WTC11 (cell line): ENCODE data around the gene KCNE2. TPM values are rescaled to one million over a fixed set of nuclear protein-coding genes. Genes with fewer than 3 reads are reported as not detected.

Source experiments
- ATAC-seq: fragments of 200-7000 bp; cut with Tn5 transposase; 2 replicates; pipeline ENCODE4 v1.10.0; 2021; ENCODE audit warnings: mild to moderate bottlenecking, moderate library complexity
- CTCF ChIA-PET: fragments of 300-600 bp; sonication (Branson Sonifier 250); formaldehyde crosslinking; loops from one replicate; lab custom pipeline; 2021; ENCODE audit warnings: antibody characterized with exemption; lab: Charles Lee
- POLR2A ChIA-PET: fragments of 350-600 bp; sonication (Branson Sonifier 250); formaldehyde crosslinking; loops from one replicate; lab custom pipeline; 2021; ENCODE audit warnings: antibody characterized with exemption; lab: Charles Lee
- DNase-seq: peaks from one replicate; pipeline ENCODE4 v3.0.0; 2021; ENCODE audit warnings: low spot score
- H3K27ac Mint-ChIP-seq: 2 replicates; pipeline ENCODE4 v1.8.0; 2021; ENCODE audit warnings: mixed read lengths
- H3K27me3 Mint-ChIP-seq: 2 replicates; pipeline ENCODE4 v1.8.0; 2021; ENCODE audit warnings: low read depth, mild to moderate bottlenecking, moderate library complexity, mixed read lengths
- H3K36me3 Mint-ChIP-seq: 2 replicates; pipeline ENCODE4 v1.8.0; 2021; ENCODE audit warnings: mixed read lengths
- H3K4me1 Mint-ChIP-seq: 2 replicates; pipeline ENCODE4 v1.8.0; 2022; ENCODE audit warnings: mixed read lengths
- H3K4me3 Mint-ChIP-seq: 2 replicates; pipeline ENCODE4 v1.8.0; 2021; ENCODE audit warnings: mild to moderate bottlenecking, moderate library complexity, mixed read lengths
- H3K9me3 Mint-ChIP-seq: 2 replicates; pipeline ENCODE4 v1.8.0; 2021; ENCODE audit warnings: mixed read lengths
- CDX4 ChIP-seq: fragments of 250-450 bp; sonication (Bioruptor Pico); IDR thresholded peaks from 2 replicates; pipeline ENCODE4 v1.9.0; 2021; ENCODE audit warnings: moderate library complexity, mild to moderate bottlenecking, inconsistent platforms, borderline replicate concordance
- E2F1 ChIP-seq: sonication (generic); formaldehyde crosslinking; IDR thresholded peaks from 2 replicates; pipeline ENCODE4 v1.8.0; 2022; ENCODE audit warnings: mild to moderate bottlenecking, missing genetic modification reagents
- HMGXB4 ChIP-seq: sonication (generic); formaldehyde crosslinking; IDR thresholded peaks from 2 replicates; pipeline ENCODE4 v1.8.1; 2023; ENCODE audit warnings: mild to moderate bottlenecking, moderate library complexity, missing genetic modification reagents
- RELA ChIP-seq: sonication (generic); formaldehyde crosslinking; IDR thresholded peaks from 2 replicates; pipeline ENCODE4 v1.8.1; 2022; ENCODE audit warnings: missing genetic modification reagents, mild to moderate bottlenecking, borderline replicate concordance
- SMAD3 ChIP-seq: sonication (generic); formaldehyde crosslinking; IDR thresholded peaks from 2 replicates; pipeline ENCODE4 v1.8.0; 2022; ENCODE audit warnings: missing genetic modification reagents, mild to moderate bottlenecking, borderline replicate concordance
- SP1 ChIP-seq: sonication (generic); formaldehyde crosslinking; conservative IDR thresholded peaks from 2 replicates; pipeline ENCODE4 v1.8.1; 2022; ENCODE audit warnings: missing genetic modification reagents
- STAT6 ChIP-seq: sonication (generic); formaldehyde crosslinking; conservative IDR thresholded peaks from 2 replicates; pipeline ENCODE4 v1.8.1; 2023; ENCODE audit warnings: mild to moderate bottlenecking, low read depth, missing genetic modification reagents, moderate library complexity
- ZNF121 ChIP-seq: sonication (generic); formaldehyde crosslinking; IDR thresholded peaks from 2 replicates; pipeline ENCODE4 v1.8.0; 2023; ENCODE audit warnings: missing genetic modification reagents
- ZNF138 ChIP-seq: sonication (generic); formaldehyde crosslinking; conservative IDR thresholded peaks from 2 replicates; pipeline ENCODE4 v1.8.1; 2022; ENCODE audit warnings: mild to moderate bottlenecking, moderate library complexity, missing genetic modification reagents
- ZNF416 ChIP-seq: fragments of 250-450 bp; sonication (Bioruptor Pico); IDR thresholded peaks from 2 replicates; pipeline ENCODE4 v1.9.0; 2021; ENCODE audit warnings: mild to moderate bottlenecking, inconsistent platforms
- ZNF425 ChIP-seq: fragments of 250-450 bp; sonication (Bioruptor Pico); conservative IDR thresholded peaks from 2 replicates; pipeline ENCODE4 v1.9.0; 2021; ENCODE audit warnings: mild to moderate bottlenecking
- ZNF512 ChIP-seq: sonication (generic); formaldehyde crosslinking; IDR thresholded peaks from 2 replicates; pipeline ENCODE4 v1.8.1; 2022; ENCODE audit warnings: missing genetic modification reagents, borderline replicate concordance
- ZSCAN18 ChIP-seq: fragments of 250-450 bp; sonication (Bioruptor Pico); IDR thresholded peaks from 2 replicates; pipeline ENCODE4 v2.1.2; 2022; ENCODE audit warnings: mild to moderate bottlenecking, moderate library complexity
- total RNA-seq: library from RNA; stranded (reverse); gene quantifications from 3 replicates; pipeline ENCODE4 v1.2.3, GENCODE V29; 2021

KCNE2 gene
- total RNA-seq, 1 experiment from 2014 or later = 0.44 TPM

GRCh38 chr21:34355570-34355969 is 8.2 kb upstream of the KCNE2 start:
- Mint-ChIP-seq H3K27ac (no peak overlapping the region), H3K9me3 (peaks cover 25% of the 10 kb centered on the region), H3K27me3 (peaks cover 3% of the 10 kb centered on the region), H3K36me3 (peaks cover 9% of the 10 kb centered on the region; the same call in 1 of the 2 replicates), H3K4me3 (no peak overlapping the region), H3K4me1 (peaks cover 7% of the 10 kb centered on the region; the same call in 1 of the 2 replicates)
- ChIA-PET POLR2A (no interaction called here), CTCF (interaction anchor here (1.5 to 1.6 kb wide), 2 partner anchors 12 kb away, joined by 5 to 6 read pairs; no protein-coding TSS in a partner anchor)
- ATAC-seq (no peak), DNase-seq (no peak)
- TF ChIP-seq ZNF425 (CRISPR knock-in tag) = no peak
- no peak for TF ChIP-seq ZNF138 (CRISPR knock-in tag)
- TF ChIP-seq ZSCAN18 (CRISPR knock-in tag) = no peak
- 0 out of 2 replicates have a peak, but pooled peaks have one; percentile 53 for TF ChIP-seq ZNF512 (CRISPR knock-in tag)
- TF ChIP-seq ZNF416 (CRISPR knock-in tag) = no peak
- no peak for TF ChIP-seq SMAD3 (CRISPR knock-in tag)

GRCh38 chr21:34357889-34358288 is 5.9 kb upstream of the KCNE2 start:
- Mint-ChIP-seq H3K27ac (no peak overlapping the region), H3K27me3 (no peaks in the 10 kb centered on the region; the same call in none of the 2 replicates), H3K9me3 (peaks cover 17% of the 10 kb centered on the region), H3K4me3 (no peak overlapping the region), H3K4me1 (peaks cover 4% of the 10 kb centered on the region), H3K36me3 (peaks cover 5% of the 10 kb centered on the region; the same call in 1 of the 2 replicates)
- ChIA-PET POLR2A (interaction anchor here (0.7 kb wide), 1 partner anchor 1360 kb away, joined by 3 read pairs; no protein-coding TSS in a partner anchor), CTCF (interaction anchor here (1.3 kb wide), 1 partner anchor 10 kb away, joined by 4 read pairs; no protein-coding TSS in a partner anchor)
- ATAC-seq (no peak), DNase-seq (no peak)
- TF ChIP-seq STAT6 (CRISPR knock-in tag) (no peak), ZNF121 (CRISPR knock-in tag) (no peak), ZSCAN18 (CRISPR knock-in tag) (no peak), CDX4 (CRISPR knock-in tag) (no peak), SP1 (CRISPR knock-in tag) (no peak), E2F1 (CRISPR knock-in tag) (no peak), HMGXB4 (no peak), RELA (no peak)
